HTR-8/SVneo (cell line): ENCODE results near the gene AQP12A.

Experiments
- DNase-seq: peaks from one replicate; pipeline ENCODE4 v3.0.0; 2011; ENCODE audit warnings: low spot score, mixed read lengths; ENCODE audit not compliant: insufficient read length
- FAIRE-seq: peaks from 2 replicates; lab custom pipeline; 2011; peaks lifted over from hg19 to GRCh38; lab: Jason Lieb, UNC

The AQP12A gene

DNA sequence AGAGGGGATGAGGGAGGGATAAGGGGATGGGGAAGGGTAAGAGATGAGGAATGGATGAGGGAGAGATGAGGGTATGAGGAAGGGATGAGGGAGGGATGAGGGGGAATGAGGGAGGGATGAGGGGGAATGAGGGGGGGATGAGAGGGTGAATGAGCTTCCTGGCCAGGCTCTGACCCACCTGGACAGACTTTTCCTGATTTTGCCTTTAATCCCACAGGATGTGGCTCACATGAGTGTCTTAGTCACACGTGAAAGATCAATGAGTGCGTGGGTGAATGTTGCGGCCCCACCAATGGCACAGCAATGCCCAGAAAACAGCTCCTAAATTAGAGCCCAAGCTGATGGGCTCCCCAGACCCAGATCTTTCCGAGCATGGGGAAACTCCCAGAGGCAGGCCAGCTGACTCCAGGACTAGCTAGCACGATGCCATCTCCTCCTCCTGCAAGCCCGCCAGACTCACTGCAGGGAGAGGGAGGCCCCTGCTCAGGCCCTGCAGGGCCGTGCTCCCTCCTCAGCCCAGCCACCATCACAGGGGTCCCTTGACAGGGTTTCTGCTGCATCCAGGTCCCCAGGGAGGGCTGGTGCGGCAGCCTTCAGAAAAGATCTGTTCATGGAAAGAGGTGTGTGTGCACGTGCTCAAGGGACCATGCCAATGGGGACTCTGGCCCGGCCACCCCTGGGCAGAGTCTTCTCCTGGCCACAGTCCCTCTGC, 41.4 kb downstream of the AQP12A start:
- no peak for FAIRE-seq
- no peak for DNase-seq

- no peak for FAIRE-seq
- no peak for DNase-seq
These were observed 42.3 kb downstream of the AQP12A start for GRCh38 chr2:240733803-240734495.

DNA sequence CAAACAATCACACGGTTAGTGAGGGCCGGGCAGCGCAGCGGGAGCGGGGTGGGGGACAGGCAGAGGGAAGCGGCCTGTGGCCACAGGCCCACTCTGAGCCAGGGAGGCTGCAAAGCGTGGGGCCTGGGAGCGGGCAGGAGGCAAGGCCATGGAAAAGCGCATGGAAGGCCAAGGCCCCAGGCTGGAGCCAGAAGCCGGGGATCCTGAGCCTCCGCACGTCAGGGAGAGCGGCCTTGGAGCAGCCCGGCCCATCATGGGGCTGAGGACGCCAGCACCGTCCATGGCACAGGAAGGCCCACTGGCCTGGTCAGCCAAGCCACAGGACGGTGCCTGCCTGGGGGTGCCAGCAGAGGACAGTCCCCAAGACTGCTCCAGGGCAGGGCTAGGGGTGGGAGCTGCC, 43.1 kb downstream of the AQP12A start:
- no peak for FAIRE-seq

GRCh38 chr2:240735476-240735875, 43.8 kb downstream of the AQP12A start:
- FAIRE-seq (no peak), DNase-seq (no peak)

More for the DNA sequence above, 43.1 kb downstream of the AQP12A start:
- no peak for DNase-seq

DNA sequence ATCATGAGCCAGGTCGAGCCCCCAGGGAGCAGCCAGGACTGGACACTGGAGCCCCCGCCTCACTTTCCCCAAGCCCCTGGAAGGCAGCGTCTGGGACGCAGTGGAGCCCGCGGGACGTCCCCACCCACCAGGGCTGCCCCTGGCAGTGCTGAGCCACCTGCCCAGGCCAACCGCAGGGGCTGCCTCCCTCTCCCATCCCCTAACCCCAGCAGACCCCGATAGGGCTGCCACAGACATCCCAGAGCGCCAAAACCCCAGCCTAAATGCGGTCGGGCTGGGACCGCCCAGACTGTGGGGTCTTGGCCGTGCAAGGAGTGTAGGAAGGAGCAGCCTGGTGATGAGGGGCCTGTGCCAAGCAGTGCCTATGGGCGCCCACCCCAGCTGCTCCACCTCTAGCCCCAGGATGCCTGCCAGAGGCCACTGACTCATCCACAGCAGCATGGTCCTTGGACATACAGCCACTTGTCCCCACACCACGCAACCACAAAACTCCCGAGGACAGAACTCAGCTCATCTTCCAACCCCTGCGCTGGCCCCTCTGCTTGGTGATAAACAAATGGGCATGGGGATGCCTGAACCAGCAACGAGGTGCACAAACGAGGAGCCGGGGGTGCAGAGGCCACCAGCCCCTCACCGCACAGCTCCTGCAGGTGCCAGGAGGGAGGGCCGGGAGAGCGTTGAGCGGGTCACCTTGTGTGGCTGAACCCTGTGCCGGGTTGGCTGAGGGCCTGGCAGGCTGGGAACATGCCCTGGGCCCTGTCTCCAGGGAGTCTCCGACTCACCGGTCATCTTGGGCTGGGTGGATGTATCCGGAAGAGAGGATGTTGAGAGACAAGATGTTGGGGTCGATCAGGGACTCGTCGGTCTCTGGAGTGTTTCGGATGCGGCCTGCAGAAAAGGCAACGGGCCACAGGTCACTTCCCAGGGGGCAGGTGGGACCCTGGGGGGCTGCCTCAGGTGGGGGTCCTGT, 44.9 kb downstream of the AQP12A start:
- FAIRE-seq (no peak), DNase-seq (no peak)

DNA sequence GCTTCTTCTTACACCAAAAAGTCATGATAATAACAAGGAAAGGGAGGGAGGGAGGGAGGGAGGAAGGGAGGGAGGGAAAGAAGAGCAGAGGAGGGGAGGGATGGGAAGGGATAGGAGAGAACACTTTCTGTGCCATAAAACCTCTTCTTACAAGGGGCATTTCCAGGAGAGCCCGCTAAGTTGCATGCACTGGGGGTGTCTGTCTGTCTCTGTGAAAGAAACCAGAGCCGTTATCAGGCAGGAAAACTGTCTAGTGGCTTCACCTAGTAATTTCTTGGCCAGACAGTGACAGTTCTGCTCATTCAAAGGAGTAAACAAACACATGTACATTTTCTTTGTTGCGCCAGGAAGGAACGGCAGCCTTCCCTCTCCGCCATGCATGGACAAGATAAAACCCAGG, 45.8 kb downstream of the AQP12A start:
- FAIRE-seq (no peak), DNase-seq (no peak)

- FAIRE-seq (no peak), DNase-seq (no peak)
These were observed 46.3 kb downstream of the AQP12A start for GRCh38 chr2:240737958-240738357.

DNA sequence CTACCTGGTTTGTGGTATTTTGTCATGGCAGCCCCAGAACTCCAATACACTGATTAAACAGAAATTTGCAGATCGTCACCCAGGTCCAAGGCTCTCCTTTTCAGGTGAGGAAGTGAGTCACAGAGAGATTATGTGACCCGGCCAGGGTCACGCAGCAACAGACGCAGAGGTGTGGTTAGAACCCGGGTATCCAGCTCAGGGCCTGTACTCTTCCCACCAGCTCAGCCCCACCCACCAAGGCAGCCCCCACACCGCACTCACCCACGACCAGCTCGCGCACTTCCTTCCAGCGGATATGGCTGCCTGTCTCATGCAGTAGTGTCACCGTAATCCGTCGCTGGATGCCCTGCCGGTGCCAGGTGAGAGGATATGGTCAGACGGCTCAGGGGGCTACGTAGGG, 48.1 kb downstream of the AQP12A start:
- FAIRE-seq (no peak), DNase-seq (no peak)

DNA sequence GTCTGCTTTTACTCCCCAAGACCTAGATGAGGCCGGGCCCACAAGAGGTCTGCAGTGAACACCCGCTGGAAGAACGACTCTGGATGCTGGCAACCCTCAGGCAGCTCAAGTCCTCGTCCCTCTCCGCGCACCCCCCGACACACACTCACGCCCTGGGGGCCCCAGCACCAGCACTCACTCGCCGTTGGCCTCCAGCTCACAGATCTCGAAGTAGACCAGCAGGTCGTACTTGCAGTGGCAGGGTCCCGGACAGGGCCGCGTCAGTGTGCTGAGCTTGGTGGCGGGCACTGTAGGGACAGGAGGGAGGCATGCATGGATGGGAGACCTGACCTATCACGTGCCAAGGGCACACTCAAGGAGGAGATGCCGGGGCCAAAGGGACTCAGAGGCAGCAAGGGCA, 49.4 kb downstream of the AQP12A start:
- DNase-seq, result no peak
- FAIRE-seq, result no peak

DNA sequence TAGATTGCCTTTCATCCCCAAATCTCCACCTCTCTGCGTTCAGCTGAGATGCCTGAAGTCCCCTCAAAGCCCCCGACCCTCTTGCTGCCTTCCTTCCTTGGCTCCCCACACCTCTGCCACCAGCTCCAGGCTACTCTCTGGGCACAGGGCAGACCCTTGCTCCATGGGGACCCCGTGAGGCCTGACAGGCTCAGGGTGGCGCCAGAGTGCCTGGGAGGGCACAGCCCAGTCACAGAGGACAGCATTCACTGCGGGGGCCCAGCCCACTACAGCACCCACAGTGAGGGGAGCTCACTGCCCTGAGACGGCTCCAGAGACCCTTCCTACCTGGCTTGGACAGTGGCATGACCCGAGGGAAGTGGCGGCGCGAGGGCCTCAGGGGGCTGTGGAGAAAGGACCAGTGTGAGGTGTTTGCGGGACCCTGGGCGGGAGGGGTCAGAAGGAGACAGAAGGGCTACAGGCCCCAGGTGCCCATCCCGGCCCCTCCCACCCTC, 51.0 kb downstream of the AQP12A start:
- no peak for FAIRE-seq
- no peak for DNase-seq

- FAIRE-seq (no peak), DNase-seq (no peak)
These were observed 53.8 kb downstream of the AQP12A start for GRCh38 chr2:240745456-240745855.

DNA sequence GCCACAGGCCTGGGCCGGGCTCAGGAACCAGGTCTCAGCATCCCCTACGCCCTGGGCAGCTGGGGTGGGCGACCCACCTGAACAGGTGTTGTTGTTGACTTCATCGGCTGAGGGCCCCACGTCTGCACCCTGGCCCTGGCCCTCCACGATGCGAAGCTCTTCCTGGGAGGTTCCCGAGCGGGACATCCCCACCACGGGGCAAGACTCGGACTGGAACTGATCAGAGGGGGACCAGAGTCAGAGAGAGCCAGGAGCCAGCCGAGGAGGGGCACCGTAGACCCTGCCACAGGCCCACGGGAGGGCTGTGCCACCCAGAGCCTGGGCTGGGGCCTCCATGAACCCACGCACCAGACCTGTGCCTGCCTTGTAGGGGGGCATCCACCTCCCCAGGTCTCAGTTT, 54.3 kb downstream of the AQP12A start:
- no peak for DNase-seq
- FAIRE-seq, result no peak

GRCh38 chr2:240746671-240747070, 55.0 kb downstream of the AQP12A start:
- DNase-seq (no peak), FAIRE-seq (no peak)

GRCh38 chr2:240747256-240747655, 55.6 kb downstream of the AQP12A start:
- DNase-seq (no peak), FAIRE-seq (no peak)
